Measurements from ENCODE around the gene CFAP251.

DNA sequence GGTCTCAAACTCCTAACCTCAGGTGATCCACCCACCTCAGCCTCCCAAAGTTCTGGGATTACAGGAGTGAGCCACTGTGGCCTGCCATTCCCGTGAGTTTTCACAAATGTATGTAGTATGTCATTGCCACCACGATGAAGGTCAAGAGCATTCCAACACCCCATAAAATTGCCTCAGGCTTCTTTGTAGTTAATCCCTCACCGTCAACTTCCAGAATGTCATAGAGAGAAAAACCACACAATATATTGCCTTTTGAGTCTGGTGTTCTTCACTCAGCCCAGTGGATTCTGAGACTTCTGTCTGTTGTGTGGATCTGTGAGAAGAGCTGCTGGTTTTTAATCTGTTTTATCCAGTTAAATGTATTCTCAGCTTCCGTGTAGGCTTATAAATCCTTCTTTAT is 12.6 kb upstream of the CFAP251 start:
- no peak for TF ChIP-seq RAD21 (conservative IDR thresholded peaks at IDR 0.05 in 1 of 2, IDR thresholded peaks at IDR 0.05 in 1 of 2)
- TF ChIP-seq SMC3 (IDR thresholded peaks at IDR 0.05): no peak
- TF ChIP-seq, protein P1, sequence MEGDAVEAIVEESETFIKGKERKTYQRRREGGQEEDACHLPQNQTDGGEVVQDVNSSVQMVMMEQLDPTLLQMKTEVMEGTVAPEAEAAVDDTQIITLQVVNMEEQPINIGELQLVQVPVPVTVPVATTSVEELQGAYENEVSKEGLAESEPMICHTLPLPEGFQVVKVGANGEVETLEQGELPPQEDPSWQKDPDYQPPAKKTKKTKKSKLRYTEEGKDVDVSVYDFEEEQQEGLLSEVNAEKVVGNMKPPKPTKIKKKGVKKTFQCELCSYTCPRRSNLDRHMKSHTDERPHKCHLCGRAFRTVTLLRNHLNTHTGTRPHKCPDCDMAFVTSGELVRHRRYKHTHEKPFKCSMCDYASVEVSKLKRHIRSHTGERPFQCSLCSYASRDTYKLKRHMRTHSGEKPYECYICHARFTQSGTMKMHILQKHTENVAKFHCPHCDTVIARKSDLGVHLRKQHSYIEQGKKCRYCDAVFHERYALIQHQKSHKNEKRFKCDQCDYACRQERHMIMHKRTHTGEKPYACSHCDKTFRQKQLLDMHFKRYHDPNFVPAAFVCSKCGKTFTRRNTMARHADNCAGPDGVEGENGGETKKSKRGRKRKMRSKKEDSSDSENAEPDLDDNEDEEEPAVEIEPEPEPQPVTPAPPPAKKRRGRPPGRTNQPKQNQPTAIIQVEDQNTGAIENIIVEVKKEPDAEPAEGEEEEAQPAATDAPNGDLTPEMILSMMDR (IDR thresholded peaks at IDR 0.05): no peak
- no peak for TF ChIP-seq POLR2AphosphoS2 (conservative IDR thresholded peaks at IDR 0.05; ENCODE audit: low read length)

Data from A549 (cell line).